K562 (cell line): Measurements from ENCODE around the gene SFRP2. TPM values are rescaled to one million over a fixed set of nuclear protein-coding genes. Genes with fewer than 3 reads are reported as not detected.
A peak's percentile ranks its signal among the peaks of the same experiment; 100 is the strongest.

ENCODE experiments used
- ATAC-seq: fragments of 200-7000 bp; cut with Tn5 transposase; 3 replicates; pipeline ENCODE4 v1.9.1; 2020; ENCODE audit warnings: moderate library complexity
- BruUV-seq: library from RNA; stranded (reverse); fragments of 400-500 nt; replicated peaks from 2 replicates; lab custom pipeline; 2021; lab: Mats Ljungman, UMichigan
- CTCF ChIA-PET: fragments of 300-600 bp; formaldehyde crosslinking; extraction: SDS; loops from one replicate; lab custom pipeline; 2021; ENCODE audit warnings: low intra/inter-chr PET ratio; lab: Yijun Ruan, JAX
- POLR2A ChIA-PET: fragments of 300-600, 350-650 bp; sonication (Branson Sonifier 250); formaldehyde crosslinking; extraction: SDS; loops from one replicate; lab custom pipeline; 2021; ENCODE audit warnings: antibody characterized with exemption, inconsistent platforms; lab: Yijun Ruan, JAX
- DNase-seq, 4 experiments: peaks; one replicate each; pipeline versions ENCODE4 v3.0.0 to v3.0.0-alpha.2; 2011 to 2018; ENCODE audit warnings: low spot score in 3 of 4, mixed read lengths in 3 of 4; ENCODE audit errors: extremely low read depth in 1 of 4
- FAIRE-seq: peaks from 2 replicates; lab custom pipeline; 2011; peaks lifted over from hg19 to GRCh38; lab: Jason Lieb, UNC
- H2AFZ ChIP-seq: 2 replicates; pipeline ENCODE4 v1.6.0; 2011; ENCODE audit warnings: low read depth, low read length, control low read depth, inconsistent platforms
- H3K27ac ChIP-seq: fragments of 200-600 bp; 3 replicates; pipeline ENCODE4 v1.8.0; 2011; ENCODE audit warnings: low read depth, mild to moderate bottlenecking, control low read depth, inconsistent platforms, low read length, moderate library complexity, mixed read lengths; ENCODE audit errors: extremely low read depth
- H3K27me3 ChIP-seq, 2 experiments: fragments of 300-600 bp in 1 of 2; 2 replicates in 1 of 2; 3 replicates in 1 of 2; pipeline versions ENCODE4 v1.6.0 to v1.8.0; 2011; ENCODE audit warnings: inconsistent platforms in 2 of 2, low read length in 2 of 2, mild to moderate bottlenecking in 1 of 2, mixed read lengths in 1 of 2, moderate library complexity in 1 of 2; ENCODE audit not compliant: control insufficient read depth in 2 of 2, insufficient read depth in 2 of 2
- H3K36me3 ChIP-seq: fragments of 300-600 bp; 3 replicates; pipeline ENCODE4 v1.8.0; 2011; ENCODE audit warnings: mild to moderate bottlenecking, low read length, inconsistent platforms; ENCODE audit not compliant: control insufficient read depth, insufficient read depth
- H3K4me1 ChIP-seq, 2 experiments: fragments of 200-600 bp in 1 of 2; replicated peaks in 1 of 2; 2 replicates in 1 of 2; 3 replicates in 1 of 2; pipeline versions ENCODE4 v1.5.1 to v1.8.0; 2011; ENCODE audit warnings: inconsistent platforms in 2 of 2, low read length in 2 of 2, mild to moderate bottlenecking in 1 of 2, mixed read lengths in 1 of 2, moderate library complexity in 1 of 2; ENCODE audit not compliant: control insufficient read depth in 2 of 2, insufficient read depth in 2 of 2
- H3K4me2 ChIP-seq: 2 replicates; pipeline ENCODE4 v1.6.1; 2011; ENCODE audit warnings: low read length, control low read depth, inconsistent platforms, mixed read lengths; ENCODE audit not compliant: insufficient read depth
- H3K4me3 ChIP-seq: fragments of 200-600 bp; sonication (generic), shearing (Covaris generic); 2 replicates; pipeline ENCODE4 v1.5.1; 2016; ENCODE audit warnings: control low read depth, inconsistent platforms
- H3K79me2 ChIP-seq: fragments of 200-600 bp; 3 replicates; pipeline ENCODE4 v1.8.0; 2011; ENCODE audit warnings: low read length, inconsistent platforms; ENCODE audit not compliant: control insufficient read depth, insufficient read depth
- H3K9ac ChIP-seq, 2 experiments: 2 replicates each; pipeline versions ENCODE4 v1.6.0 to v1.6.1; 2011; ENCODE audit warnings: low read depth in 2 of 2, low read length in 2 of 2, control low read depth in 1 of 2, inconsistent platforms in 1 of 2, mild to moderate bottlenecking in 1 of 2, mixed read lengths in 1 of 2; ENCODE audit not compliant: insufficient read depth in 1 of 2
- H3K9me1 ChIP-seq: one replicate; pipeline ENCODE4 v1.6.0; 2011; ENCODE audit warnings: inconsistent platforms, mild to moderate bottlenecking, low read length, moderate library complexity; ENCODE audit not compliant: control insufficient read depth, insufficient read depth
- H3K9me3 ChIP-seq: replicated peaks from 2 replicates; pipeline ENCODE4 v1.5.1; 2011; ENCODE audit warnings: low read depth, low read length, inconsistent platforms; ENCODE audit not compliant: control insufficient read depth, insufficient read depth
- H4K20me1 ChIP-seq: replicated peaks from 2 replicates; pipeline ENCODE4 v1.6.1; 2011; ENCODE audit warnings: low read length, inconsistent platforms, mixed read lengths; ENCODE audit not compliant: control insufficient read depth, insufficient read depth
- CBFA2T2 ChIP-seq: fragments of 450-650 bp; conservative IDR thresholded peaks from 2 replicates; pipeline ENCODE4 v1.6.1; 2017; ENCODE audit warnings: mild to moderate bottlenecking
- HIVEP1 ChIP-seq: fragments of 250-450 bp; sonication (Bioruptor Pico); IDR thresholded peaks from 2 replicates; pipeline ENCODE4 v1.4.0; 2020; ENCODE audit warnings: mild to moderate bottlenecking
- HLTF ChIP-seq: fragments of 450-650 bp; IDR thresholded peaks from 2 replicates; pipeline ENCODE4 v1.6.1; 2016
- MED1 ChIP-seq: sonication (generic); formaldehyde crosslinking; IDR thresholded peaks from 2 replicates; pipeline ENCODE4 v1.8.1; 2023; ENCODE audit warnings: missing genetic modification reagents, borderline replicate concordance
- MTA2 ChIP-seq: fragments of 450-650 bp; IDR thresholded peaks from 2 replicates; pipeline ENCODE4 v1.6.1; 2016; ENCODE audit warnings: low read depth
- MTF1 ChIP-seq: fragments of 250-450 bp; sonication (Bioruptor Pico); IDR thresholded peaks from 2 replicates; pipeline ENCODE4 v1.9.0; 2021; ENCODE audit warnings: moderate library complexity, mild to moderate bottlenecking, inconsistent platforms, borderline replicate concordance
- NCOA4 ChIP-seq: fragments of 450-650 bp; IDR thresholded peaks from 2 replicates; pipeline ENCODE4 v1.6.1; 2018; ENCODE audit warnings: mild to moderate bottlenecking; ENCODE audit not compliant: partially characterized antibody
- NFIC ChIP-seq: fragments of 450-650 bp; IDR thresholded peaks from 2 replicates; pipeline ENCODE4 v1.6.1; 2017; ENCODE audit warnings: mild to moderate bottlenecking, inconsistent platforms
- NFIX ChIP-seq: fragments of 250-450 bp; sonication (Bioruptor Pico); IDR thresholded peaks from 2 replicates; pipeline ENCODE4 v1.4.0; 2020; ENCODE audit warnings: low read depth, mild to moderate bottlenecking, moderate library complexity
- PBX2 ChIP-seq, 2 experiments: IDR thresholded peaks in 1 of 2; conservative IDR thresholded peaks in 1 of 2; 2 replicates each; pipeline ENCODE4 v1.6.1; 2016; ENCODE audit warnings: low read depth in 2 of 2, mild to moderate bottlenecking in 1 of 2, missing compliant biosample characterization in 1 of 2, missing genetic modification characterization in 1 of 2, moderate library complexity in 1 of 2
- PKNOX1 ChIP-seq: fragments of 450-650 bp; IDR thresholded peaks from 2 replicates; pipeline ENCODE4 v1.6.1; 2016
- POLR2AphosphoS2 ChIP-seq: IDR thresholded peaks from 2 replicates; pipeline ENCODE4 v1.6.1; 2012; ENCODE audit warnings: low read length, improper control_type of control experiment
- SETDB1 ChIP-seq: IDR thresholded peaks from one replicate; pipeline ENCODE4 v1.6.1; 2012; ENCODE audit warnings: low read length, control low read depth, inconsistent platforms
- ZNF76 ChIP-seq: fragments of 250-450 bp; sonication (Bioruptor Pico); IDR thresholded peaks from 2 replicates; pipeline ENCODE4 v1.4.0; 2020; ENCODE audit warnings: mild to moderate bottlenecking, moderate library complexity, borderline replicate concordance
- WGBS: fragments of 100-300 bp; shearing (Covaris generic); methylation state at CpG from one replicate; pipeline ENCODE4 v1.1.6; 2016; ENCODE audit warnings: low coverage, mixed read lengths; ENCODE audit not compliant: insufficient coverage; ENCODE audit errors: missing lambda C conversion rate; 5-methylcytosine and 5-hydroxymethylcytosine counted together
- in situ Hi-C: fragments of 300-500 bp; cut with MboI; formaldehyde crosslinking; loops from 4 replicates; pipeline ENCODE4 v1.15.0; 2018; ENCODE audit warnings: inconsistent platforms, mixed read lengths
- intact Hi-C: fragments of 100-400 bp; cut with micrococcal nuclease; formaldehyde crosslinking; loops from 2 replicates; pipeline ENCODE4 v1.14.2; 2022
- polyA plus RNA-seq, 8 experiments: library from polyadenylated mRNA; depleted of rRNA in 4 of 8; stranded (reverse) in 5 of 8; unstranded in 3 of 8; fragments of >200 nt; fragmentation: Nextera tagmentation in 2 of 8; fragmentation: Illumina TruSeq in 1 of 8; extraction: Ambion mirVana in 2 of 8; extraction: Trizol in 1 of 8; gene quantifications; 2 replicates each; pipeline versions ENCODE4 v1.2.1 to v1.2.3, GENCODE V29; 2011 to 2014; ENCODE audit warnings: inconsistent platforms in 1 of 8, missing spikeins in 1 of 8
- total RNA-seq, 7 experiments: library from RNA; depleted of rRNA in 6 of 7; stranded (reverse); fragments of >200 nt in 6 of 7; fragmentation: Illumina TruSeq in 2 of 7; extraction: Trizol in 2 of 7; gene quantifications; 2 replicates each; pipeline versions ENCODE4 v1.2.1 to v1.2.3, GENCODE V29; 2011 to 2021; ENCODE audit warnings: low replicate concordance in 1 of 7
- TF ChIP-seq, protein P1 (sequence below): fragments of 200-400 bp; formaldehyde crosslinking; IDR thresholded peaks from 2 replicates; pipeline ENCODE4 v1.6.1; 2017; ENCODE audit warnings: mild to moderate bottlenecking, low read depth, low read length, moderate library complexity
- TF ChIP-seq, protein P2 (sequence below), 2 experiments: fragments of 450-650 bp in 1 of 2; sonication (generic) in 1 of 2; formaldehyde crosslinking; conservative IDR thresholded peaks; 2 replicates each; pipeline versions ENCODE4 v1.4.0 to v1.8.1; 2020 to 2022; ENCODE audit warnings: mild to moderate bottlenecking in 1 of 2, missing genetic modification reagents in 1 of 2

The SFRP2 gene
- total and polyA plus RNA-seq, 9 of the 15 experiments (the other 6 are each of a cell fraction or from before 2014, with no cell fraction given) = 0.29 TPM; not detected in 8

GRCh38 chr4:153766758-153767157 lies 22.1 kb downstream of the SFRP2 start (continued):
- TF ChIP-seq PBX2 (CRISPR knock-in tag; IDR thresholded peaks at IDR 0.05; ENCODE audit: low read depth) (no peak; the same call in 1 of the 2 replicates), PBX2 (tag; conservative IDR thresholded peaks at IDR 0.05; ENCODE audit: low read depth) (0 out of 2 replicates have a peak, but pooled peaks have one; percentile 24), HLTF (no peak), CBFA2T2 (peak; percentile 37; the same call in 1 of the 2 replicates), MED1 (CRISPR knock-in tag) (no peak)

DNA sequence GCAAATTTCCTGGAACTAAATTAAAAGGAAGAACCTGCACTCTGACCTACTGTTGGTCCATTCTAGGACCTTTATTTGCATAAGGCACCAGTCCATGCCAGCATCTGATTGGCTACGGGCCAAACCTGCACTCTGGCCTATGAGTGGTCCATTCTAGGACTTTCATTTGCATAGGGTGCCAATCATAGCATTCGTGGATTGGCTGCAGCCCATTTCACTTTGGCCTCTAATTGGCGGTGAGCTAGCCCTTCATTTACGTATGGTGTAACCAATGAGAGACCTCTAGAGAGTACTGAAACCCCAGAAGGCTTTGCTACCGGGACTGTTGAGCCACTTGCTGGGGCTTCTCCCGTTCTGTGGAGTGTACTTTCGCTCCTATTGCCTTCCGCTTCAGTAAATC lies 23.0 kb downstream of the SFRP2 start:
- Histone ChIP-seq H3K9ac (no peak overlapping the region), H3K4me3 (no peak overlapping the region), H3K9me3 (no peaks in the 10 kb centered on the region), H3K79me2 (no peaks in the 10 kb centered on the region), H3K27me3 (peaks cover 1 to 5% of the 10 kb centered on the region in 2 experiments; a peak in 2 of 5 replicates), H3K4me1 (no peaks in the 10 kb centered on the region; a peak in 1 of 5 replicates), H4K20me1 (no peaks in the 10 kb centered on the region), H3K4me2 (no peak overlapping the region), H2AFZ (no peak overlapping the region), H3K36me3 (no peaks in the 10 kb centered on the region), H3K9me1 (no peaks in the 10 kb centered on the region), H3K27ac (no peak overlapping the region)
- BruUV-seq = no TSS peak
- DNase-seq = peak in 1 of 4 experiments; percentile 16
- ChIA-PET CTCF (no interaction called here), POLR2A (no interaction called here)
- no peak for FAIRE-seq
- intact Hi-C loops (no loop called here), in situ Hi-C loops (no loop called here)
- ATAC-seq = peak; percentile 81
- 34% methylated on average over 8 of the region's 8 CpGs for WGBS
- TF ChIP-seq, protein P1, sequence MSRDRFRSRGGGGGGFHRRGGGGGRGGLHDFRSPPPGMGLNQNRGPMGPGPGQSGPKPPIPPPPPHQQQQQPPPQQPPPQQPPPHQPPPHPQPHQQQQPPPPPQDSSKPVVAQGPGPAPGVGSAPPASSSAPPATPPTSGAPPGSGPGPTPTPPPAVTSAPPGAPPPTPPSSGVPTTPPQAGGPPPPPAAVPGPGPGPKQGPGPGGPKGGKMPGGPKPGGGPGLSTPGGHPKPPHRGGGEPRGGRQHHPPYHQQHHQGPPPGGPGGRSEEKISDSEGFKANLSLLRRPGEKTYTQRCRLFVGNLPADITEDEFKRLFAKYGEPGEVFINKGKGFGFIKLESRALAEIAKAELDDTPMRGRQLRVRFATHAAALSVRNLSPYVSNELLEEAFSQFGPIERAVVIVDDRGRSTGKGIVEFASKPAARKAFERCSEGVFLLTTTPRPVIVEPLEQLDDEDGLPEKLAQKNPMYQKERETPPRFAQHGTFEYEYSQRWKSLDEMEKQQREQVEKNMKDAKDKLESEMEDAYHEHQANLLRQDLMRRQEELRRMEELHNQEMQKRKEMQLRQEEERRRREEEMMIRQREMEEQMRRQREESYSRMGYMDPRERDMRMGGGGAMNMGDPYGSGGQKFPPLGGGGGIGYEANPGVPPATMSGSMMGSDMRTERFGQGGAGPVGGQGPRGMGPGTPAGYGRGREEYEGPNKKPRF = no peak
- TF ChIP-seq NFIX (no peak), MTF1 (CRISPR knock-in tag) (no peak), NCOA4 (no peak), POLR2AphosphoS2 (no peak), ZNF76 (CRISPR knock-in tag) (no peak), PKNOX1 (peak; percentile 83), MTA2 (no peak), HIVEP1 (no peak), NFIC (peak; percentile 84), SETDB1 (no peak)
- TF ChIP-seq, protein P2, sequence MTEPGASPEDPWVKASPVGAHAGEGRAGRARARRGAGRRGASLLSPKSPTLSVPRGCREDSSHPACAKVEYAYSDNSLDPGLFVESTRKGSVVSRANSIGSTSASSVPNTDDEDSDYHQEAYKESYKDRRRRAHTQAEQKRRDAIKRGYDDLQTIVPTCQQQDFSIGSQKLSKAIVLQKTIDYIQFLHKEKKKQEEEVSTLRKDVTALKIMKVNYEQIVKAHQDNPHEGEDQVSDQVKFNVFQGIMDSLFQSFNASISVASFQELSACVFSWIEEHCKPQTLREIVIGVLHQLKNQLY (CRISPR knock-in tag; conservative IDR thresholded peaks at IDR 0.05) = no peak
